HepG2 (cell line): ENCODE results near the gene MACROD2. TPM values are rescaled to one million over a fixed set of nuclear protein-coding genes. Genes with fewer than 3 reads are reported as not detected.

ENCODE experiments used
- ATF2 ChIP-seq: sonication (generic); formaldehyde crosslinking; IDR thresholded peaks from 2 replicates; pipeline ENCODE4 v1.4.0; 2020; ENCODE audit warnings: missing genetic modification reagents
- CAMTA2 ChIP-seq: sonication (generic); formaldehyde crosslinking; IDR thresholded peaks from 2 replicates; pipeline ENCODE4 v1.4.0; 2020; ENCODE audit warnings: mild to moderate bottlenecking, missing genetic modification reagents, borderline replicate concordance
- CBX5 ChIP-seq: sonication (generic); formaldehyde crosslinking; IDR thresholded peaks from 2 replicates; pipeline ENCODE4 v1.4.0; 2020; ENCODE audit warnings: missing genetic modification reagents, borderline replicate concordance
- FUBP1 ChIP-seq: sonication (generic); formaldehyde crosslinking; IDR thresholded peaks from 2 replicates; pipeline ENCODE4 v1.5.1; 2020; ENCODE audit warnings: missing genetic modification reagents, mild to moderate bottlenecking, borderline replicate concordance
- HNRNPH1 ChIP-seq: fragments of 200-400 bp; formaldehyde crosslinking; optimal IDR thresholded peaks from 2 replicates; pipeline ENCODE3; 2017; ENCODE audit warnings: mild to moderate bottlenecking, low read depth, low read length
- HNRNPLL ChIP-seq: fragments of 200-400 bp; formaldehyde crosslinking; IDR thresholded peaks from 2 replicates; pipeline ENCODE4 v1.6.1; 2017; ENCODE audit warnings: mild to moderate bottlenecking, low read depth, low read length; ENCODE audit not compliant: poor library complexity, severe bottlenecking
- MIXL1 ChIP-seq: IDR thresholded peaks from 2 replicates; pipeline ENCODE4 v1.6.1; 2016
- NFATC3 ChIP-seq: sonication (generic); formaldehyde crosslinking; IDR thresholded peaks from 2 replicates; pipeline ENCODE4 v1.5.1; 2020; ENCODE audit warnings: mild to moderate bottlenecking, missing genetic modification reagents
- TOPORS ChIP-seq: sonication (generic); formaldehyde crosslinking; IDR thresholded peaks from 2 replicates; pipeline ENCODE4 v1.8.0; 2023; ENCODE audit warnings: mild to moderate bottlenecking, missing genetic modification reagents
- ZHX2 ChIP-seq, 2 experiments: sonication (generic) in 1 of 2; formaldehyde crosslinking in 1 of 2; IDR thresholded peaks; 2 replicates each; pipeline versions ENCODE4 v1.6.1 to v1.9.0; 2014 to 2022; ENCODE audit warnings: antibody characterized with exemption in 1 of 2, borderline replicate concordance in 1 of 2, inconsistent platforms in 1 of 2, low read depth in 1 of 2, missing genetic modification reagents in 1 of 2
- ZNF12 ChIP-seq: sonication (generic); formaldehyde crosslinking; IDR thresholded peaks from 2 replicates; pipeline ENCODE4 v1.5.0; 2020; ENCODE audit warnings: missing genetic modification reagents
- ZNF224 ChIP-seq: sonication (generic); formaldehyde crosslinking; IDR thresholded peaks from 2 replicates; pipeline ENCODE4 v1.5.0; 2020; ENCODE audit warnings: mild to moderate bottlenecking, missing genetic modification reagents
- ZNF530 ChIP-seq: sonication (generic); formaldehyde crosslinking; IDR thresholded peaks from 2 replicates; pipeline ENCODE4 v1.5.0; 2020; ENCODE audit warnings: low read depth, mild to moderate bottlenecking, missing genetic modification reagents
- ZNF563 ChIP-seq: sonication (generic); formaldehyde crosslinking; IDR thresholded peaks from 2 replicates; pipeline ENCODE4 v1.8.0; 2022; ENCODE audit warnings: mild to moderate bottlenecking, moderate library complexity, missing genetic modification reagents
- ZNF598 ChIP-seq: sonication (generic); formaldehyde crosslinking; IDR thresholded peaks from 2 replicates; pipeline ENCODE4 v1.5.1; 2020; ENCODE audit warnings: mild to moderate bottlenecking, missing genetic modification reagents, borderline replicate concordance
- ZNF772 ChIP-seq: sonication (generic); formaldehyde crosslinking; IDR thresholded peaks from 2 replicates; pipeline ENCODE4 v1.5.0; 2020; ENCODE audit warnings: mild to moderate bottlenecking, missing genetic modification reagents
- polyA plus RNA-seq, 8 experiments: library from polyadenylated mRNA; depleted of rRNA in 3 of 8; stranded (reverse) in 7 of 8; unstranded in 1 of 8; fragments of >200 nt; fragmentation: Illumina TruSeq in 4 of 8; extraction: Trizol in 4 of 8; gene quantifications; 2 replicates each; pipeline versions ENCODE4 v1.2.1 to v1.2.3, GENCODE V29; 2011 to 2016; ENCODE audit warnings: low read depth in 4 of 8, missing spikeins in 1 of 8, mixed read lengths in 1 of 8; ENCODE audit not compliant: insufficient read depth in 1 of 8
- total RNA-seq, 5 experiments: library from RNA; depleted of rRNA; stranded (reverse); fragments of >200 nt; fragmentation: Illumina TruSeq; extraction: Trizol; gene quantifications; 2 replicates each; pipeline ENCODE4 v1.2.3, GENCODE V29; 2016; ENCODE audit warnings: low read depth in 1 of 5

The MACROD2 gene
- total and polyA plus RNA-seq, 2 of the 13 experiments (the other 11 are each of a cell fraction or from before 2014, with no cell fraction given), result 0.13 to 0.51 TPM

GRCh38 chr20:14609328-14610221 is 614.3 kb downstream of the MACROD2 start (continued):
- TF ChIP-seq ZNF224 (CRISPR knock-in tag) (no peak), NFATC3 (CRISPR knock-in tag) (no peak), CAMTA2 (no peak), ZNF12 (0 out of 2 replicates have a peak, but pooled peaks have one; percentile 17), MIXL1 (CRISPR knock-in tag) (0 out of 2 replicates have a peak, but pooled peaks have one; percentile 37), HNRNPLL (no peak), CBX5 (CRISPR knock-in tag) (no peak), ZNF772 (CRISPR knock-in tag) (no peak), ZNF563 (CRISPR knock-in tag) (no peak), ZNF598 (CRISPR knock-in tag) (no peak), ATF2 (CRISPR knock-in tag) (no peak), FUBP1 (CRISPR knock-in tag) (no peak), TOPORS (CRISPR knock-in tag) (no peak), ZHX2 (IDR thresholded peaks at IDR 0.05; ENCODE audit: low read depth) (no peak), ZHX2 (CRISPR knock-in tag; IDR thresholded peaks at IDR 0.05; ENCODE audit: borderline replicate concordance) (no peak), HNRNPH1 (no peak), ZNF530 (CRISPR knock-in tag) (no peak)
